Loucy (cell line): ENCODE results near the gene DNAJC17.

Source experiments
- CTCF ChIP-seq: fragments of 200-600 bp; sonication (generic); conservative IDR thresholded peaks from 2 replicates; pipeline ENCODE4 v1.5.1; 2014; ENCODE audit warnings: mild to moderate bottlenecking, antibody characterized with exemption, low read length
- EZH2phosphoT487 ChIP-seq: fragments of 200-600 bp; IDR thresholded peaks from 2 replicates; pipeline ENCODE4 v1.6.1; 2018; ENCODE audit warnings: antibody characterized with exemption, mild to moderate bottlenecking, moderate library complexity, borderline replicate concordance

GRCh38 chr15:40841741-40842140 lies 34.5 kb upstream of the DNAJC17 start:
- TF ChIP-seq EZH2phosphoT487 = no peak
- TF ChIP-seq CTCF = no peak
